Thoracic aorta (tissue), 2 donors: Measurements from ENCODE around the gene DNAJC17. TPM values are rescaled to one million over a fixed set of nuclear protein-coding genes. Genes with fewer than 3 reads are reported as not detected.

Experiments
- ATAC-seq: fragments of 150-250 bp; one replicate; pipeline ENCODE4 v1.8.0; 2017; ENCODE audit warnings: low read depth; ENCODE audit not compliant: insufficient number of reproducible peaks, low FRiP score
- DNase-seq: peaks from one replicate; pipeline ENCODE4 v3.0.0-alpha.2; 2020; ENCODE audit warnings: low spot score
- H3K27ac ChIP-seq, 2 donors: fragments of 200-600 bp; sonication (generic); 1 replicate in 1 of 2; 2 replicates in 1 of 2; pipeline ENCODE4 v1.5.1; 2016; ENCODE audit warnings: mild to moderate bottlenecking in 2 of 2, moderate library complexity in 2 of 2
- H3K27me3 ChIP-seq: fragments of 200-600 bp; sonication (generic); replicated peaks from 2 replicates; pipeline ENCODE4 v1.6.0; 2016; ENCODE audit warnings: mild to moderate bottlenecking; ENCODE audit not compliant: insufficient read depth
- H3K36me3 ChIP-seq: fragments of 200-600 bp; sonication (generic); one replicate; pipeline ENCODE4 v1.5.1; 2016
- H3K4me1 ChIP-seq, 2 donors: fragments of 200-600 bp; sonication (generic); 1 replicate in 1 of 2; 2 replicates in 1 of 2; pipeline versions ENCODE4 v1.5.1 to v1.6.0; 2016; ENCODE audit warnings: low read depth in 2 of 2, mild to moderate bottlenecking in 1 of 2; ENCODE audit not compliant: control insufficient read depth in 1 of 2
- H3K4me3 ChIP-seq: fragments of 200-600 bp; sonication (generic); 2 replicates; pipeline ENCODE4 v1.5.1; 2016; ENCODE audit warnings: mild to moderate bottlenecking
- H3K9me3 ChIP-seq: fragments of 200-600 bp; sonication (generic); 2 replicates; pipeline ENCODE4 v1.5.1; 2016
- CTCF ChIP-seq: fragments of 200-600 bp; sonication (generic); IDR thresholded peaks from one replicate; pipeline ENCODE4 v1.5.1; 2019; ENCODE audit warnings: antibody characterized with exemption
- total RNA-seq, 2 donors: library from RNA; depleted of rRNA; stranded (reverse); fragments of >200 nt; gene quantifications; one replicate each; pipeline versions ENCODE4 v1.1.0 to v1.2.3, GENCODE V29; 2016

Gene DNAJC17
- total RNA-seq, 2 donors from 2014 or later: 6.1 to 20.4 TPM

DNA sequence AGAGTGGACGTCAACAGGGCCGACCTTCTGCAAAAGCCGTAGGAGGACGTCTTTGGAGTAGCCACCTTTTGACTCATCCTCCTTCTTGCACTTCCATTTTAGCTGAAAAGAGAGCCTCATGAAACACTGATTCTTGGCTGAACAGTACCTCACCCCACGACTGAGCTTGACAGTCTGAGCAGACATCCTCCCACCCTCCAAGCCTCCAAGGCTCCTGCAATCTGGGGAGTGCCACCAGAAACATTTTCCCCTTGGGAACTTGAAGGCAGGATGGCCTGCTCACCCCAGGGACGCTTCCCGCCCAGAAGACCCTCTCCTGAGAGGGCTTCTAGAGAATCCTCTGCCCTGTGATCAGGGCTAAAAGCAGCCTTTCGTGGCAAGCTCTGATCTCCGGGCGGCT, 32.3 kb downstream of the DNAJC17 start:
- no peak overlapping the region for H3K27ac ChIP-seq
- H3K36me3 ChIP-seq: peaks cover 75% of the 10 kb centered on the region
- no peaks in the 10 kb centered on the region for H3K4me1 ChIP-seq
- no peaks in the 10 kb centered on the region for H3K27me3 ChIP-seq
- H3K9me3 ChIP-seq: no peaks in the 10 kb centered on the region
- no peak for TF ChIP-seq CTCF
- DNase-seq (no peak), ATAC-seq (no peak)
- no peak overlapping the region for H3K4me3 ChIP-seq

DNA sequence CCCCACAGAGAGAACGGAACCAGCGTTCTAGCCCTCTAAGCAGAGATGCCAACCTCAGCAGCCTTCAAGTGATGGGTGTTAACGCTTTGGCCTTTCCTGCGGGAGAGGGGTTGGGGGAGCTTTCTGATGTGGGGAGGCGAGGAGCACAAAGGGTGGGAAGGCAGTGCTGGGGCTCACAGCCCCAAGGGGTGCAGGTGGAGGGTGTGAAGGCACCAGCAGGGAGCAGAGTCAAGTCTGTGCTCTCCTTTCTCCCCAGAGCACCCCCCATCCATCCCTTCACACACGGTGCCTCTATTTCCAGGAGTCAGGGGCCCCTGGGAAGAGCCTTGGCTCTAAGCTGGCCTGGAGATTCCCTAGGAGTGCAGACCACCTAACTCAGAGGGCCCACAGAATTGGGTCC, 33.4 kb downstream of the DNAJC17 start:
- no peak for TF ChIP-seq CTCF
- H3K4me1 ChIP-seq: no peaks in the 10 kb centered on the region
- DNase-seq (no peak), ATAC-seq (no peak)
- peaks cover 64% of the 10 kb centered on the region for H3K36me3 ChIP-seq
- H3K27ac ChIP-seq: no peak overlapping the region
- no peak overlapping the region for H3K4me3 ChIP-seq
- H3K9me3 ChIP-seq: no peaks in the 10 kb centered on the region
- no peaks in the 10 kb centered on the region for H3K27me3 ChIP-seq

DNA sequence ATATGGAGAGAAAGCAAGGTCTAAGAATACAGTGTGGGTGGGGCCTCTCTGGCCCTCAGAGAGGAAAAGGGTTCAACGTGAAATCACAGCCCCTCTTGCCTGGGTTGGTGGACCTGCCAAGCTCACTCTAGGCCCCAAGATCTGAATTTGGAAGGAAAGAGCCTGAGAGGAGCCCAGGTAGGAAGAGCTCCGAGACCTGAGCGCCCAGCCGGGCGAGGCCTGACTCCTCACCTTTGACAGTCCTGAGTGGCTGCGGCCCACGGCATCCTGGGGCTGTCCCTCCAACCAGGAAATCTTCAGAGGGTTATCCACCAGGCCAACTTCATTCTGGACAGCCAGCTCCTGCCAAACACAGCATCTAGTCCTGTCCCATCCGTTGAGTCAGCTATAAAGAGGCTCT, 33.8 kb downstream of the DNAJC17 start:
- ATAC-seq (no peak), DNase-seq (no peak)
- no peak overlapping the region for H3K27ac ChIP-seq
- no peaks in the 10 kb centered on the region for H3K9me3 ChIP-seq
- H3K4me1 ChIP-seq: no peaks in the 10 kb centered on the region
- TF ChIP-seq CTCF: no peak
- no peak overlapping the region for H3K4me3 ChIP-seq
- H3K36me3 ChIP-seq: peaks cover 60% of the 10 kb centered on the region
- H3K27me3 ChIP-seq: no peaks in the 10 kb centered on the region

DNA sequence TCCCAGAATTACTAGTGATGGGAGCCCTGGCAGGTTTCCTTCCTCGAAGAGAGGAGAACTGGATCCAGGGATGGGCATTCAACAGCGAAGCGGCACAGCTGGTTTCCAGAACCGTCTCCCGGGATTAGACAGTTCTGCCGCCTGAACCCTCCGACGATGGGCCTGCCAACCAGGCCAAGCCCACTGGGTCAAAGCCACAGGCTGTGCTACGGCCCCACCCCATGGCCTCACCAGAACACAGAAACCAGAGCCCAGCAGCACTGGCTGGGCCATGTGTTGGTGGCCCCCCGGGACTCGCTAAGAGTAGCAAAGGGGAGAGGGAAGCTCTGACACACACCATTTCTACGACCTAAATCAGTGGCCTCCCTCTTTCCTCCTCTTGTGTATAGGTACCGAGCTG, 35.3 kb downstream of the DNAJC17 start:
- no peak for TF ChIP-seq CTCF
- no peaks in the 10 kb centered on the region for H3K27me3 ChIP-seq
- no peaks in the 10 kb centered on the region for H3K9me3 ChIP-seq
- no peak overlapping the region for H3K27ac ChIP-seq
- no peak for ATAC-seq
- H3K36me3 ChIP-seq: peaks cover 47% of the 10 kb centered on the region
- no peak for DNase-seq
- no peak overlapping the region for H3K4me3 ChIP-seq
- no peaks in the 10 kb centered on the region for H3K4me1 ChIP-seq

DNA sequence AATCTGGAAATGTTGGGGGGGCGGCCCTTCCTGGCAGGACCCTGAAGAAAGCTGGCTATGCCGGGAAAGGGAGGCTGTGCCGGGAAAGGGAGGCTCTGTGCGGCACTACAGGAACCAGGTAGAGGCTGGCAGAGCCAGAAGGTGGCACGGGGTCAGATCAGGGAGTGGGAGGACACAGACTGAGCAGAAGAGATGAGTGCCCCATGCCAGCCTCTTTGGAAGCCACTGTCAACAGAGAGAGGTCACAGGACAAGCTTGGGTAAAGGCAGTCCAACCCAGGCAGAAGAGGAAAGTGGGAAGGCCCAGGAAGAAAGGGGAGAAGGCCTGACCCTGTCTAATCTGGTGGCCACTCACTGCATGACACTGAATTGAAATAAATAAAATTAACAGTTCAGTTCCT, 36.0 kb downstream of the DNAJC17 start:
- Histone ChIP-seq H3K36me3 (peaks cover 40% of the 10 kb centered on the region), H3K4me1 (peaks cover 2 to 7% of the 10 kb centered on the region in 2 donors), H3K4me3 (no peak overlapping the region), H3K27me3 (no peaks in the 10 kb centered on the region), H3K27ac (no peak overlapping the region), H3K9me3 (no peaks in the 10 kb centered on the region)
- TF ChIP-seq CTCF: no peak
- DNase-seq: no peak
- ATAC-seq: no peak
